T-helper 9 cell (primary cell): Measurements from ENCODE around the gene ABHD17A.

ENCODE experiments used
- DNase-seq: peaks from one replicate; pipeline ENCODE4 v3.0.0-alpha.2; 2020

The ABHD17A gene

DNA sequence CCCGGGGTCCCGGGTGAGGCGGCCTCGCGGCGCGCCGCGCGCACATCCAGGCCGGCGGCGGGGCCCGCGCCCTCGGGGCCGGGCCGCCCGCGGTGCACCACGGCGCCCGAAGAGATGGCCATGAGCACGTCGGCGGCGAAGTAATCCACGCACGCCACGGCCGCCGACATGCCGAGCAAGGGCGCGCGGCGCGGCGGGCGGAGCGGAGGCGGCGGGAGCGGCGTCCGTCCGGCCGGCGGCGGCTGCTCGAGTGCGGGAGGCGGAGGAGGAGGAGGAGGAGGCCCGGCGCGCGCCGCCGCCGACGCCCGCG lies 22.0 kb downstream of the ABHD17A start, which contains the start of gene KLF16:
TSS of gene KLF16 (minus strand) at position 252 of the 310 bp plus-strand sequence. CDS start at position 170, 82 bp downstream.
- no peak for DNase-seq

DNA sequence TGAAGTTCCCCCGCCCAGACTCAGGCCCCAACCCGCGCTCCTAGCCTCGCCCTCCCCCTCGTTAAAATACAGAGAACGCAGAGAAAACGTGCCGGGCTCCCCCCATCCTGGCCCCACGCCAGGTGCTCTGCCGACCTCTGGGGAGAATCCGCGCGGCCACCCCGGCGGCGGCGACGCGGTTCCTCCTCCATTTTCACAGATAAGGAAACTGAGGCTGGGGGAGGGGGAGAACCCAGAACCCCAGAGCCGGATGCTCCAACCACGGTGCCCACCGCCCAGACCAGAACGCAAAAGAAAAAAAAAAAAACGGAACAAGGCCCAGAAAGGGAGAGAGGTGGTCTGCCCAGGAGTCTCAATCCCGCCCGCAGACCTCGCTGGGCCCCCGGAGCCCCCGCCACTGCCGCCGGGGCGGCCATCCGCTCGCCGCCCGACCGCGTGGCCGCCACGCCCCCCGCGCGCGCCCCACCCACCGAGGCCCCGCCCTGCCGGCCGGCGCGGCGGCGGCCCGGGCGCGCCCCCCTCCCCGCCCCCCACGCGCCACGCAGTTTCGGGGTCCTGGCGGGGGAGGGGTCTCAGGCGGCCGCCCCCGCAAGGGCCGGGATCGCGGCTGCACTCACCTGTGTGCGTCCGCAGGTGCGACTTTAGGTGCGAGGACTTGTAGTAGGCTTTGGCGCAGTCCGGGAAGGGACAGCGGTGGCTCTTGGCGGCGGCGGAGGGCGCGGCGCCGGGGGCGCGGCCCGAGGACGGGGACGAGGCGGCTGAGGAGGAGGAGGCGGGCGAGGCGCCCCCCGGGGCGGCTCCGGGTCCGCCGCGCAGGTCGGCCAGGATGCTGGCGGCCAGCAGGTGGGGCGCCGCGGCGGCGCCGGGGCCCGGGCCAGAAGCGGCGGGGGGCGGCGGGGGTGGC lies 22.6 kb downstream of the ABHD17A start:
- DNase-seq: peak; percentile 63

DNA sequence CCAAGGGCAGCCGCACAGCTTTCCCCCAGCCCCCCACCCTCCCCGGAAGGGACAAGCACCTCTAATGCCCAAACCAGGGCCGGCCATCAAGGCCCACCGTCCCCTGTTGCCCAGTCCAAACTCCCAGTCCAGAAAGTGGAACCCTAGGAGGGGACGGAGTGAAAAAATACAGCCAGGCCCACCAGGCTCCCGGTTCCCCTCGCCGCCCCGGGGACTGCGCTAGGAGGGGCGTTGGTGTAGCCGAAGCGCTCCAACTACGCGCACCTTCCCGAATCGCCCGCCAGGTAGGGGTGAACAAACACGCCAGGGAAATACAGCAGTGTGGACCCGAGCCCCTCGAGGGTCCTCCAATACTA lies 23.2 kb downstream of the ABHD17A start:
- DNase-seq: no peak

DNA sequence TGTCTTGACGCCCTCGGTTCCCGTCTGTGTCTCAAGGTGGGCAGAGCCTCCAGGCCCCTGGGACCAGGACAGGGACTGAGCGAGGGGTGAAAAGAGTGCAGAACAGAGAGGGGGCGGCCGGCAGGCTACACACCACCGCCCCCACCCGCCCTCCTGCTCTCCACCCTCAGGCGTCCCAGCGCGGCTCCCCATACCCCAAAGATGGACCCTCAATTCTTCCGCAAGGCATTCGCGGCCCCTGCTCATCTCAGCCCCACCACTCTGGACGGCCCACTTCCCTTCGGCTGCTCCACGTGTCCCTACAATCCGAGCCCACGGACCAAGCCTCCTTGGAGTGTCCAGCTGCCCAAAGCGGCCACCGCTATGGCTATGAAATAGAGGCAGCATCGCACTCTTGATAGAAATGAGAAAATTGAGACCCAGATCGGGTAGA lies 23.7 kb downstream of the ABHD17A start:
- no peak for DNase-seq

- DNase-seq: no peak
Observed at GRCh38 chr19:1860821-1861598, 24.3 kb downstream of the ABHD17A start.

DNA sequence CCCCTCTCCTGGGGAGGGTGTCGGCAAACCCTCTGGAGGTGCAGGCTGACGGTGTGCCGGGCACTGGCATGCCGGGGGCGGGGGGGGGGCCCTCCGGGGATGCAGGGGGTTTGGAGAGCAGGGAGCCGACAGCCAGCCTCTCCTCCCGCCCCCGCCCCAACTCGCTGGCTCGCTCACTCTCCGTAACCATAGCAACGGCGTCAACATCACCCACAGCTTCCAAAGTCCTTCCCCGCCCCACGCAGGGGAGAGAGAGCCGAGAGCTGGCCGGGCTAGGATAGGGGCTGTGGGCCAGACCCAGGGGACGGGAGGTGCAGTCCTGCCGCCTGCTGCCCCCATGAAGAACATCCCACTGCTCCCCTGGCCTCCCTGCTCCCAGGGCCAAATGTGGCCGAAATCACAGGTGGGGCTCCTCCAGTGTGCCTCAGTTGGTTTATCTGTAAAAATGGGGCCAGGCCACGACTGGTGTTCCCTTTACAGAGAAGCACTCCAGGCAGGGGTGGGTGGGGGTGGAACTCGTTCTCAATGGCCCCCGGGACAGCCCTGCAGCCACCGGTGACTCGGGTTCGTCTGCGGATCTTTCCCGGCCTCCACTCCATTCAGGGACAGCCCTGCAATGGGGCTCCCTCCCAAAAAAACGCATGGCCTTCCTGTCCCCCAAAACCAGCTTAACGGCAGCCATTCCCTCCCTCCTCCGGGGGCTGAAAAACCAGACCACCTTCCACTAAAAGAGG lies 25.1 kb downstream of the ABHD17A start:
- peak; percentile 64 for DNase-seq

DNA sequence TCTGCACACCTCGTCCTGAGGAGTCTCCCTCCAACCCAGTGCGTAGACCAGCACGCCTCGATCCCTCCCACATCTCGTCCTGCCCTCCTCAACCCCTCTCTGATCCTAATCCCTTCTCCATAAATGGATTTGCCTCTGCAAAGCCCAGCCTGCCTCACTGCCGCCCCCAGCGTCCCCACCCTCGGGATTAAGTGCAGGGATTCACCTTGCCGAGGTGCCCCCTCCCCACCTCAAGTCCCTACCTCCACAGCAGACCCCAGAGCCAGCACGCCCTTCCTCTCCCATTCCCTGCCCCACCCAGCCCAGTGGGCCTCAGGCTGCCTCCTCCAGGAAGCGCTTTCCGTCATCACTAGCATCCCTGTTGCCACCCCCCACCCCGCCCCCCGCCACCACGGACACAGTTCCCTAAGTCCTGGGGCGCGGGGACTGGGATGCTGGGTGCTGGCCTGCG lies 25.9 kb downstream of the ABHD17A start:
- no peak for DNase-seq

- DNase-seq: no peak
Observed at GRCh38 chr19:1858412-1859081, 26.7 kb downstream of the ABHD17A start.

DNA sequence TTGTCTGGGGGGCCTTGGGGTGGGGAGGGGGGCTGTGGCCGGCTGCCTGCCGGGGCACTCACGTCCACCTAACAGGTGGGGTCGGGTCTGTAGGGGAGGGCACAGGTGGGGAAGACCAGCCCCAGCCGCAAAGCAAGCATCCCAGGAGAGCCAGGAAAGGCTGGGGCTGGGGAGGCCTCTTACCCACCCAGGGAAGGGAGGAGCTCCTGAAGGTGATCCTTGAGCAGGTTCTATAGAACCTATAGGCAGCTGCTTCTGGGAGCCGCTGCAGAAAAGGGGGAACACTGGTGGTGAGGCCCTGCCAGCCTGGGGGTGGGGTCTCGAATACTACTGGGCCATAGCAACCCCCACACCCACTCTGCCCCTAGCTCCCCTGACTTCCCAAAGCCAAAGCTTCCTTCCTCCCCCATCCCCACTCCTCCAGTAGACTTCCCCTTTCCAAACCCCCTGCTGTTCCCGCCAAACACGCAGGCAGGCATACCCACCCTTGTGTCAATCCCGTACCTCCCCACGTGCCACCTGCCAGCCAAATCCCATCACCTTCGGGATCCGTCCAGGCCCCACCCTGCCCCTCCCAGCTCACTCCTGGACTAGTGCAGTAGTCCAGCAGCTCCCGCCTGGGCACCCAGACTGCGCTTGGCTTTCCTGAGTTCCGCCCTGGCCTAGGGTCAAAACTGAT lies 27.5 kb downstream of the ABHD17A start:
- DNase-seq: no peak

GRCh38 chr19:1856698-1857603 lies 28.3 kb downstream of the ABHD17A start:
- DNase-seq: no peak

GRCh38 chr19:1856345-1856697 lies 29.0 kb downstream of the ABHD17A start:
- DNase-seq: no peak

- DNase-seq: no peak
Observed at GRCh38 chr19:1855828-1856255, 29.5 kb downstream of the ABHD17A start.

DNA sequence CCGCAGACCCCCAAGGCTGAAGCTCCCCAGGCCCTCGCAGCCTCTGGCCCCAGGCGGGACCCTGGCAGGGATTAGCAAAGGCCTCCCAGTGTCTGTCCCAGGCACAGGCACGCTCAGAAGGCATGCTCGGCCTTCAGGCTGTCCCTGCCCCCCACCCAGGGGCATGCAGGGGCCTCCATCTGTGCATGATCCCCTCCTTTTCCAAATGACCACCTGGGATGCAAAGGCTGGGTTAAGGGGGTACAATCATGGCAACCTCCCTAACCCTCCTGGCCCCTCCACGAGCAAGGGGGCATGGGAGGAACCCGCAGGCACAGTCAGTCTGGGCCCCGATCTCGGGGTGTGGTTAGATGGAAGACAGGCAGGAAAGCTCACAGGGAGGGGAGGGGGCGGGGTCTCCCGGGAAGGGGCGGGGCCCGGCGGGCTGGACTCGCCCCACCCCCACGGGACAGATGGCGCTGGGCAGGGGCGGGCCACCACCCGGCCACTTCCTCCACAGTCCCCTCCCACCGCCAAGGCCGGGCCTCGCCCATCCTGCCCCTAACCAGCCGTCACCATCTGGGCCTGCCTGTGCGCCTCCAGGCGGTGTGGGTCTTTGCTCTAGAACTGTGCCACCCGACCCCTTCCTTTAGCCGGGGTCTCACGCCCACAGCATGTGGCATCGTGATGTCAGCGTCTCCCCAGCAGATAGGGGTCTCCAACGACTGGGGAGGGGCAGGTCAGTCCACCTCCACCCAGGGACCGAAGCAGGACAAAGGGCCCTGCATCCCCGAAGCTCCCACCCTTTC lies 30.1 kb downstream of the ABHD17A start:
- DNase-seq: peak; percentile 68

DNA sequence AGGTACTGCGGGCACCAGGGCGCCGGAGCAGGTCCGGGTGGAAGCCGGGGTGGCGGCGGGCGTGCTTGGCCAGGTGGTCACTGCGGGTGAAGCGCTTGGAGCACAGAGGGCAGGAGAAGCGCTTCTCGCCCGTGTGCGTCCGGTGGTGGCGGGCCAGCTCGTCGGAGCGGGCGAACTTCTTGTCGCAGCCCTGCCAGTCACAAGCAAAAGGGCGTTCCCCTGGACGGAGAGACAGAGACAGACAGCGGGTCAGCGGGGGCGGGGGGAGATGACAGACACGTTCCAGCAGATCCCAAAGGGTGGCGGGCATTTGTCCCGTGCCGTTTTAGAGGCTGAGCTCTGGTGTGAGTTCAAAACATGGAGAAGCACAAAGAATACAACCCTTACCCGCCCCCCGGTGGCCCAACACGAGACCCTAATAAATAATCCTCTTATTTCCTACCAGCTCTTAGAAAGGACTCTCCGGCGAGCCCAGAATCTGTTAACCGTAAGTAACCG lies 30.7 kb downstream of the ABHD17A start:
- DNase-seq: no peak

GRCh38 chr19:1854039-1854541 lies 31.2 kb downstream of the ABHD17A start:
- DNase-seq: no peak

DNA sequence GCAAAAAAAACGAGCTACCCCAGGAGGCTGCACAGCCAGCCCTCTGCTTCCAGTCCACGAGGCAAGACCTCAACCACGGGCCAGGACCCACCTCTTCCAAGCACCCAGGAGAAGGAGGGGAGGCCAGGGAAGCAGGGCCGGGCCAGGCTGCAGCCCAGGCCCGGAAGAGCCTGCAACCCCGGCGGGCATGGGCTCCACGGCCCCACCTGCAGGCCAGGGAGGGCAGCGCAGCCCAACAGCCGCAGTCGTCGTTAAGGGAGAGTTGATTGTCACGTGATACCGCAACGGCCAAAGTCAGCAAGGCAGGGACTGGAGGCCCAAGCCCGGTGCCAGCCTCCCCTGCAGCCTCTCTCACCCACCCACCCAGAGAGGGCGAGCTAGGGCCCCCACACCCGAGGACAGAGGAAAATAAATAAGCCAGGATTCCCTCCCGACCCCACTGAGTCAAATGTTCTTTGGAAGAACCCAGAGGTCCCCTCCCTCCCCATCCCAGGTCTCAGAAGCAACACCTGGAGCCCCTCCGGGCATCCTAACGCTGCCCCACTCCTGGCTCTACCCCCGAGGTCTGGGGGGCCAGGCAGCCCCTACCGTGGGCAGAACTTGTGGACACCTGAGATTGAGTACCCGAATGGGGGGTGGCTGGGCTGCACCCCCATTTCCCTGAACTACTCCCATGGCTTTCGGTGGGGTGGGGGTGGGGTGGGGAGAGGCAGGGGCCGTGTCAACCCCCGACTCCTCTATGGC lies 31.8 kb downstream of the ABHD17A start:
- DNase-seq: peak; percentile 80

GRCh38 chr19:1852581-1853128 lies 32.6 kb downstream of the ABHD17A start:
- DNase-seq: no peak
